Kidney epithelial cell (primary cell): ENCODE results near the gene FUS. TPM values are rescaled to one million over a fixed set of nuclear protein-coding genes. Genes with fewer than 3 reads are reported as not detected.

Experiments
- DNase-seq: peaks from one replicate; pipeline ENCODE4 v3.0.0-alpha.2; 2010; ENCODE audit warnings: low read depth
- H3K27me3 ChIP-seq: 2 replicates; pipeline ENCODE4 v1.6.0; 2011; ENCODE audit warnings: low read length; ENCODE audit not compliant: control insufficient read depth, insufficient read depth
- H3K36me3 ChIP-seq: 2 replicates; pipeline ENCODE4 v1.5.1; 2011; ENCODE audit warnings: low read length; ENCODE audit not compliant: control insufficient read depth, insufficient read depth
- H3K4me3 ChIP-seq: 2 replicates; pipeline ENCODE4 v1.5.1; 2011; ENCODE audit warnings: low read depth, mild to moderate bottlenecking, control low read depth, low read length
- CTCF ChIP-seq: IDR thresholded peaks from 2 replicates; pipeline ENCODE4 v1.5.1; 2011; ENCODE audit warnings: mild to moderate bottlenecking, moderate library complexity, low read length, control low read depth, inconsistent platforms; ENCODE audit not compliant: insufficient read depth, poor library complexity, severe bottlenecking
- total RNA-seq: library from RNA; depleted of rRNA; stranded (reverse); fragments of >200 nt; gene quantifications from 2 replicates; pipeline ENCODE4 v1.2.3, GENCODE V29; 2015

The FUS gene
- total RNA-seq, 1 donor from 2014 or later: 71.9 TPM

GRCh38 chr16:31202414-31203375 lies 22.8 kb downstream of the FUS start, which contains the start of gene PYCARD:
Gene PYCARD (minus strand): TSS chr16:31202760. CDS start chr16:31202690, 70 bp downstream.
- Histone ChIP-seq H3K36me3 (no peaks in the 10 kb centered on the region), H3K4me3 (peak within 1 kb of the TSS; percentile 64), H3K27me3 (peaks cover 20% of the 10 kb centered on the region)
- TF ChIP-seq CTCF: no peak
- no peak for DNase-seq

GRCh38 chr16:31204871-31205666 lies 25.1 kb downstream of the FUS start:
- Histone ChIP-seq H3K27me3 (peaks cover 28% of the 10 kb centered on the region), H3K36me3 (no peaks in the 10 kb centered on the region), H3K4me3 (no peak overlapping the region)
- no peak for DNase-seq
- no peak for TF ChIP-seq CTCF

- H3K4me3 ChIP-seq: no peak overlapping the region
- DNase-seq: no peak
- no peak for TF ChIP-seq CTCF
- no peaks in the 10 kb centered on the region for H3K36me3 ChIP-seq
- peaks cover 30% of the 10 kb centered on the region for H3K27me3 ChIP-seq
Observed at GRCh38 chr16:31206776-31207175, 26.8 kb downstream of the FUS start.

- H3K4me3 ChIP-seq: no peak overlapping the region
- H3K36me3 ChIP-seq: no peaks in the 10 kb centered on the region
- no peak for DNase-seq
- no peak for TF ChIP-seq CTCF
- H3K27me3 ChIP-seq: peaks cover 54% of the 10 kb centered on the region
Observed at GRCh38 chr16:31213342-31213741, 33.4 kb downstream of the FUS start.

- Histone ChIP-seq H3K27me3 (peaks cover 57% of the 10 kb centered on the region), H3K4me3 (no peak within 1 kb of the TSS), H3K36me3 (no peaks in the 10 kb centered on the region)
- no peak for DNase-seq
- TF ChIP-seq CTCF: no peak
Observed at GRCh38 chr16:31213877-31214707, 34.2 kb downstream of the FUS start, which contains the start of gene TRIM72. Gene TRIM72 (plus strand): TSS chr16:31214119. CDS start chr16:31214739, 620 bp downstream.
